ENCODE data around the gene PTPRQ. TPM values are rescaled to one million over a fixed set of nuclear protein-coding genes. Genes with fewer than 3 reads are reported as not detected.

Gene PTPRQ
- polyA plus RNA-seq, 2 of the 4 experiments (the other 2 are of a cell fraction): 0.14 to 0.17 TPM

DNA sequence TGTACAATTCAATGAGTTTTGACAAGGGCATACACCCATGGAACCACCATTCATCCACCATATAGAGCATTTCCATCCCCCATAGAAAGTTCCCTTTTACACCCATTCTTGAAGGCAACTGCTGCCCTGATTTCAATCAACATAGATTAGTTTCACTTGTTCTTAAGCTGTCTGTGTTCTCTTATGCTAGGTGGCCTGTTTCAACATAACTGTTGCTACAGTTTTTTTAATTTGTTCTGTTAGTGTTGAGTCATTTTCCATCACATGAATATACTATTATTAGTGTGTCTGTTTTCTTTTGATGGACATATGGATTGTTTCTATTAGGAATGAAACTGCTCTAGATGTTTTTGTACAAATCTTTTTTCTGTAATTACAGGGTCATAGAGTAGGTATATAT, 123.4 kb downstream of the PTPRQ start:
- DNase-seq (ENCODE audit: low read depth in 1 of 2, low spot score in 1 of 2) (no peak), ATAC-seq (no peak), FAIRE-seq (no peak)
- H3K4me1 ChIP-seq: peaks cover 5% of the 10 kb centered on the region; the same call in 1 of the 3 replicates
- H3K4me2 ChIP-seq: no peak overlapping the region
- H3K27ac ChIP-seq: no peak overlapping the region
- ChIA-PET CTCF (no interaction called here), POLR2A (no interaction called here)
- no peaks in the 10 kb centered on the region for H3K9me3 ChIP-seq
- H3K4me3 ChIP-seq: no peak overlapping the region
- TF ChIP-seq HOXB5 (CRISPR knock-in tag; IDR thresholded peaks at IDR 0.05) (no peak), FOXS1 (CRISPR knock-in tag; IDR thresholded peaks at IDR 0.05) (no peak), MAZ (IDR thresholded peaks at IDR 0.05; ENCODE audit: borderline replicate concordance, low read depth, low read length) (no peak), GATA3 (IDR thresholded peaks at IDR 0.05; ENCODE audit: borderline replicate concordance) (no peak), TP53 (CRISPR knock-in tag; IDR thresholded peaks at IDR 0.05) (no peak), POLR2A (IDR thresholded peaks at IDR 0.05; ENCODE audit: low read length) (no peak), ZNF302 (CRISPR knock-in tag; IDR thresholded peaks at IDR 0.05) (no peak), RFX5 (IDR thresholded peaks at IDR 0.05) (no peak), FOSL2 (IDR thresholded peaks at IDR 0.05) (no peak), FOSL2 (CRISPR knock-in tag; IDR thresholded peaks at IDR 0.05) (no peak), RARB (CRISPR knock-in tag; IDR thresholded peaks at IDR 0.05) (no peak), CHD4 (IDR thresholded peaks at IDR 0.05; ENCODE audit: borderline replicate concordance) (no peak), RAD21 (conservative IDR thresholded peaks at IDR 0.05 in 1 of 2, IDR thresholded peaks at IDR 0.05 in 1 of 2) (no peak), RNF2 (IDR thresholded peaks at IDR 0.05; ENCODE audit: borderline replicate concordance, low read depth) (no peak), ELK1 (IDR thresholded peaks at IDR 0.05; ENCODE audit: low read depth, low read length) (no peak), HOXA7 (CRISPR knock-in tag; IDR thresholded peaks at IDR 0.05) (no peak)

DNA sequence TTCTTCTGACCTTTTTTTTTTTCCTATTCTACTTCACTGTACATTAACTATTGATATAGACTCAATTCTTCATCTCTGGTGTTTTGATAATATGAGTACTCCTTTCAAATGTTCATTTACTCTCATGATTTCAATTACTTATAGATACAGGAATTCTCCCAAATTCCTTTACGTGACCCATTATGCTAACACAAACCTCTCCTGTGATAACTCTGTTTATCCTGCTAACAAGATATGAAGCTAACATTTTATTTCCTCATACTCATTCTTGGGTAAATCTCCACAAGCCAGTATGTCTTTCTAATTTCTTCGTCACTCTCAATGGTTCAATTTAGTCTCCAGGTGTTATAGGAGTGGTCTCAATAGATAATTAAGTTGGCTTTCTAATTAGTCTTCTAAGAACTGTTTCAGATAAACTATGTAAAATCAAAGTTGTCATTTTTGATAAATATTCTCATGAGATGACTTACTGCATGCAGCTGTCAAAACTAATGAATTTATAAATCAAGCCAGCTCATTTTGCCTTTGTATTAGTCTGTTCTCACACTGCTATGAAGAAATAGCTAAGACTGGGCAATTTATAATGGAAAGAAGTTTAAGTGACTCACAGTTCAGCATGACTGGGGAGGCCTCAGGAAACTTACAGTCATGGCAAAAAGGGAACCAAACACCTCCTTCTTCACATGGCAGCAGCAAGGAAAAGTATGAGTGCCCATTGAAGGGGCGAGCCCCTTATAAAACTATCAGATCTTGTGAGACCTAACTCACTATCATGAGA, 132.8 kb downstream of the PTPRQ start:
- DNase-seq (ENCODE audit: low read depth in 1 of 2, low spot score in 1 of 2) (no peak), ATAC-seq (no peak), FAIRE-seq (no peak)
- POLR2A ChIA-PET: no interaction called here
- WGBS (ENCODE audit: missing lambda C conversion rate): 67% methylated on average over 3 of the region's 3 CpGs
- H3K27ac ChIP-seq: no peak overlapping the region
- H3K9me3 ChIP-seq: no peaks in the 10 kb centered on the region
- H3K4me2 ChIP-seq: no peak overlapping the region
- TF ChIP-seq FOSL2 (IDR thresholded peaks at IDR 0.05): no peak
- TF ChIP-seq FOSL2 (CRISPR knock-in tag; IDR thresholded peaks at IDR 0.05): no peak
- TF ChIP-seq CBX2 (IDR thresholded peaks at IDR 0.05; ENCODE audit: borderline replicate concordance, low read depth): no peak
- no peak for TF ChIP-seq HOXB13 (CRISPR knock-in tag; IDR thresholded peaks at IDR 0.05; ENCODE audit: low read depth)
- no peak for TF ChIP-seq HOXA7 (CRISPR knock-in tag; IDR thresholded peaks at IDR 0.05)
- H3K4me1 ChIP-seq: no peaks in the 10 kb centered on the region
- CTCF ChIA-PET: no interaction called here
- H3K4me3 ChIP-seq: no peak overlapping the region

DNA sequence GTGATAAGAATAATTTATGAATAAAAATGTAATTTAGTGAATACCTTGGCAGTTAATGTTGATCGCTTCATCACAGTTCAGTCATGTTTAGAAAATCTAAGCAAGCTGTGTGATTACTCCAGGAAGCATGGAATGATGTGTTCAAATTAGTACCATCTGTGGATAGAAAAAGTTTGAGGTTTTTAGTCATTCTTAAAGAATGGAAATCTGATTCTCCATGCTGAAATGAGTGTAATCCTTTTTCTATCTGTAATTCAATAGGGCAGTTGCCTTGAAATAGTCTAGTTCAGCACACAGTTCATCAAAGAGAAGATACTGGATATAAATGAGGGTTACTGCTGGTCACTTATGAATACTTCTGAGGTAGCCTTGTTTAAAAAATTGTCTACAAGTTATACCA, 136.2 kb downstream of the PTPRQ start:
- ChIA-PET CTCF (no interaction called here), POLR2A (no interaction called here)
- DNase-seq (ENCODE audit: low read depth in 1 of 2, low spot score in 1 of 2): no peak

More for the DNA sequence above, 136.2 kb downstream of the PTPRQ start:
- no peaks in the 10 kb centered on the region for H3K9me3 ChIP-seq
- 55% methylated on average over 1 of the region's 1 CpG for WGBS (ENCODE audit: missing lambda C conversion rate)
- ATAC-seq: no peak
- no peak for FAIRE-seq
- H3K4me3 ChIP-seq: no peak overlapping the region
- H3K4me2 ChIP-seq: no peak overlapping the region
- no peak for TF ChIP-seq ESRRA (IDR thresholded peaks at IDR 0.05; ENCODE audit: borderline replicate concordance, low read length)
- TF ChIP-seq CBX2 (IDR thresholded peaks at IDR 0.05; ENCODE audit: borderline replicate concordance, low read depth): no peak
- no peak for TF ChIP-seq MAZ (IDR thresholded peaks at IDR 0.05; ENCODE audit: borderline replicate concordance, low read depth, low read length)
- TF ChIP-seq, protein P1, sequence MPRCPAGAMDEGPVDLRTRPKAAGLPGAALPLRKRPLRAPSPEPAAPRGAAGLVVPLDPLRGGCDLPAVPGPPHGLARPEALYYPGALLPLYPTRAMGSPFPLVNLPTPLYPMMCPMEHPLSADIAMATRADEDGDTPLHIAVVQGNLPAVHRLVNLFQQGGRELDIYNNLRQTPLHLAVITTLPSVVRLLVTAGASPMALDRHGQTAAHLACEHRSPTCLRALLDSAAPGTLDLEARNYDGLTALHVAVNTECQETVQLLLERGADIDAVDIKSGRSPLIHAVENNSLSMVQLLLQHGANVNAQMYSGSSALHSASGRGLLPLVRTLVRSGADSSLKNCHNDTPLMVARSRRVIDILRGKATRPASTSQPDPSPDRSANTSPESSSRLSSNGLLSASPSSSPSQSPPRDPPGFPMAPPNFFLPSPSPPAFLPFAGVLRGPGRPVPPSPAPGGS (IDR thresholded peaks at IDR 0.05): no peak
- TF ChIP-seq, protein P2, sequence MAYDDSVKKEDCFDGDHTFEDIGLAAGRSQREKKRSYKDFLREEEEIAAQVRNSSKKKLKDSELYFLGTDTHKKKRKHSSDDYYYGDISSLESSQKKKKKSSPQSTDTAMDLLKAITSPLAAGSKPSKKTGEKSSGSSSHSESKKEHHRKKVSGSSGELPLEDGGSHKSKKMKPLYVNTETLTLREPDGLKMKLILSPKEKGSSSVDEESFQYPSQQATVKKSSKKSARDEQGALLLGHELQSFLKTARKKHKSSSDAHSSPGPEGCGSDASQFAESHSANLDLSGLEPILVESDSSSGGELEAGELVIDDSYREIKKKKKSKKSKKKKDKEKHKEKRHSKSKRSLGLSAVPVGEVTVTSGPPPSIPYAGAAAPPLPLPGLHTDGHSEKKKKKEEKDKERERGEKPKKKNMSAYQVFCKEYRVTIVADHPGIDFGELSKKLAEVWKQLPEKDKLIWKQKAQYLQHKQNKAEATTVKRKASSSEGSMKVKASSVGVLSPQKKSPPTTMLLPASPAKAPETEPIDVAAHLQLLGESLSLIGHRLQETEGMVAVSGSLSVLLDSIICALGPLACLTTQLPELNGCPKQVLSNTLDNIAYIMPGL (CRISPR knock-in tag; IDR thresholded peaks at IDR 0.05; ENCODE audit: borderline replicate concordance): no peak
- TF ChIP-seq, protein P3, sequence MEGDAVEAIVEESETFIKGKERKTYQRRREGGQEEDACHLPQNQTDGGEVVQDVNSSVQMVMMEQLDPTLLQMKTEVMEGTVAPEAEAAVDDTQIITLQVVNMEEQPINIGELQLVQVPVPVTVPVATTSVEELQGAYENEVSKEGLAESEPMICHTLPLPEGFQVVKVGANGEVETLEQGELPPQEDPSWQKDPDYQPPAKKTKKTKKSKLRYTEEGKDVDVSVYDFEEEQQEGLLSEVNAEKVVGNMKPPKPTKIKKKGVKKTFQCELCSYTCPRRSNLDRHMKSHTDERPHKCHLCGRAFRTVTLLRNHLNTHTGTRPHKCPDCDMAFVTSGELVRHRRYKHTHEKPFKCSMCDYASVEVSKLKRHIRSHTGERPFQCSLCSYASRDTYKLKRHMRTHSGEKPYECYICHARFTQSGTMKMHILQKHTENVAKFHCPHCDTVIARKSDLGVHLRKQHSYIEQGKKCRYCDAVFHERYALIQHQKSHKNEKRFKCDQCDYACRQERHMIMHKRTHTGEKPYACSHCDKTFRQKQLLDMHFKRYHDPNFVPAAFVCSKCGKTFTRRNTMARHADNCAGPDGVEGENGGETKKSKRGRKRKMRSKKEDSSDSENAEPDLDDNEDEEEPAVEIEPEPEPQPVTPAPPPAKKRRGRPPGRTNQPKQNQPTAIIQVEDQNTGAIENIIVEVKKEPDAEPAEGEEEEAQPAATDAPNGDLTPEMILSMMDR (IDR thresholded peaks at IDR 0.05): no peak
- TF ChIP-seq, protein P4, sequence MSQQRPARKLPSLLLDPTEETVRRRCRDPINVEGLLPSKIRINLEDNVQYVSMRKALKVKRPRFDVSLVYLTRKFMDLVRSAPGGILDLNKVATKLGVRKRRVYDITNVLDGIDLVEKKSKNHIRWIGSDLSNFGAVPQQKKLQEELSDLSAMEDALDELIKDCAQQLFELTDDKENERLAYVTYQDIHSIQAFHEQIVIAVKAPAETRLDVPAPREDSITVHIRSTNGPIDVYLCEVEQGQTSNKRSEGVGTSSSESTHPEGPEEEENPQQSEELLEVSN (IDR thresholded peaks at IDR 0.05; ENCODE audit: borderline replicate concordance, low read depth): no peak
- no peak for TF ChIP-seq BHLHE40 (IDR thresholded peaks at IDR 0.05; ENCODE audit: low read depth, low read length)
- TF ChIP-seq PHF8 (IDR thresholded peaks at IDR 0.05; ENCODE audit: borderline replicate concordance, low read depth): no peak
- H3K4me1 ChIP-seq: no peaks in the 10 kb centered on the region
- H3K27ac ChIP-seq: no peak overlapping the region
